Endothelial cell of umbilical vein (primary cell): ENCODE measurements around the gene SLC17A9.

Experiments
- EZH2 ChIP-seq: IDR thresholded peaks from 2 replicates; pipeline ENCODE4 v1.6.1; 2012; ENCODE audit warnings: borderline replicate concordance, low read depth, mild to moderate bottlenecking, moderate library complexity, low read length, inconsistent platforms; ENCODE audit not compliant: severe bottlenecking
- POLR2A ChIP-seq: IDR thresholded peaks from 2 replicates; pipeline ENCODE4 v1.6.1; 2012; ENCODE audit warnings: low read depth, mild to moderate bottlenecking, control low read depth, low read length

- TF ChIP-seq EZH2 (no peak), POLR2A (no peak)
Measured at GRCh38 chr20:62933966-62934365, 18.5 kb upstream of the SLC17A9 start.
